Cardiac septum (tissue), 1 donor: ENCODE measurements around the gene MRGPRD. TPM values are rescaled to one million over a fixed set of nuclear protein-coding genes. Genes with fewer than 3 reads are reported as not detected.

Experiments
- DNase-seq: peaks from one replicate; pipeline ENCODE4 v3.0.0-alpha.2; 2020; ENCODE audit warnings: low spot score
- intact Hi-C: fragments of 100-400 bp; cut with DNase I; formaldehyde crosslinking; loops from one replicate; pipeline ENCODE4 v1.14.0; 2022
- total RNA-seq: library from RNA; stranded (reverse); fragmentation: NEBNext Ultra II Directional; extraction: Animal tissue kit (Norgen Biotek cat#: 25700); gene quantifications from one replicate; pipeline ENCODE4 v1.2.1, GENCODE V29; 2021
- donor health status: DM: no; HTN: no; CAD: no.

MRGPRD gene
- total RNA-seq, 1 donor from 2014 or later = not detected

DNA sequence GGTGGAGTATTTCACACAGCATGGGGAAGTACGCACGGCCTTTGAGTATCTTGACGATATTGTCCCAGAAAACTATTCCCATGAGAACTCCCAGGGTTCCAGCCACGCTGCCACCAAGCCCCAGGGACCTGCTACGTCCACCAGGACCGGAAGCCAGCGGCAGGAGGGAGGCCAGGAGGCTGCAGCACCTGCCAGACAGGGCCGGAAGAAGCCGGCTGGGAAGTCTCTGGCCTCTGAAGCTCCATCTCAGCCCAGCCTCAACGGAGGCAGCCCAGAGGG lies 44.5 kb downstream of the MRGPRD start:
- intact Hi-C loops = no loop called here
- DNase-seq = no peak

- no peak for DNase-seq
- intact Hi-C loops = no loop called here
Measured at GRCh38 chr11:68935516-68936357, 45.0 kb downstream of the MRGPRD start.

GRCh38 chr11:68935066-68935465 lies 45.7 kb downstream of the MRGPRD start:
- no peak for DNase-seq
- intact Hi-C loops = no loop called here

- DNase-seq = no peak
- intact Hi-C loops = no loop called here
Measured at GRCh38 chr11:68934666-68935065, 46.1 kb downstream of the MRGPRD start.

DNA sequence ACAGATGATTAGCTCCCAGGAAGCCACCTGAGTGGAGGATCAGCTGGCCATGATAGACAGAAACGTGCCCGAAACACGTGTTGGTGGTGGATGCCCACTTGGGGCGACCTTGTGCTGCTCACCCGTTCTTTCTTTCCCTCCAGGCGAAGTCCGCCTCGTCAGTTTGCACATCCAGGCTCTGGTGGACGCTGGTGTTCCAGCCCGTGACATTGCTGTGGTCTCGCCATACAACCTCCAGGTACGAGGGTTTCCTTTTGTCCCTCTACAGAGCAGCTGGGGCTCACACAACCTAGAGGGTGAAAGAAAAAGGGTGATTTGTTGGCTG lies 46.5 kb downstream of the MRGPRD start:
- intact Hi-C loops = no loop called here
- DNase-seq = no peak

DNA sequence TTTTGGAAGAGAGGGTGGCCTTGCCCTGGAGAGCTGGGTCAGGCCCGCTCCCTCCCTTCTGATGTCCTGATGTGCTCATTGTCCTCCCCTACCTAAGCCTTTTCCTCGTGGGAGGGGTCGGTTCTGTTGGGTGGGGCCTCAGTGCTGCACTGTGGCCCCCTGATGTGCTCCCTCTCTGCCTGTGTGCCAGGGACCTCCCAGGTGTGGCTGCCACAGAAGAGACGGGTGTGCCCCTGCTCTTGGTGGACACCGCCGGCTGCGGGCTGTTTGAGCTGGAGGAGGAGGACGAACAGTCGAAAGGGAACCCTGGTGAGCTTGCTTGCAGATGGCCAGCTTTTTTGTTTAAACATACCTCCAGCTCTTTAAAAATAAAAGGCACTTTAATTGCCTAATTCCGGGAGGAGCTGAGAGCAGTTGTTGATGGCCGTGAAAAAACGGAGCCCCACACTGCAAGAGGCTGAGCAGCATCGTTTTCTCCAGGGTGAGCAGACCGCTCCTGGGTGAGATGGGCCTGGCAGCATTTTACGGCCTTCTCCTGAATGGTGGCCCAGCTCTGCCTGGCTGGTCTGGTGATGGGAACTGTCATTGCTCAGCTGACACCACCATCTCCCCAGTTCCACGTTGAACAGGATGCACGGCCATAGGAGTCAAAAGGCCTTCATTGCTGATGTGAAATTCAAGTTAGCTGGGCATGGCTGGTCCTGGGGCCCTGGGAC lies 47.0 kb downstream of the MRGPRD start:
- DNase-seq = no peak
- intact Hi-C loops = no loop called here

DNA sequence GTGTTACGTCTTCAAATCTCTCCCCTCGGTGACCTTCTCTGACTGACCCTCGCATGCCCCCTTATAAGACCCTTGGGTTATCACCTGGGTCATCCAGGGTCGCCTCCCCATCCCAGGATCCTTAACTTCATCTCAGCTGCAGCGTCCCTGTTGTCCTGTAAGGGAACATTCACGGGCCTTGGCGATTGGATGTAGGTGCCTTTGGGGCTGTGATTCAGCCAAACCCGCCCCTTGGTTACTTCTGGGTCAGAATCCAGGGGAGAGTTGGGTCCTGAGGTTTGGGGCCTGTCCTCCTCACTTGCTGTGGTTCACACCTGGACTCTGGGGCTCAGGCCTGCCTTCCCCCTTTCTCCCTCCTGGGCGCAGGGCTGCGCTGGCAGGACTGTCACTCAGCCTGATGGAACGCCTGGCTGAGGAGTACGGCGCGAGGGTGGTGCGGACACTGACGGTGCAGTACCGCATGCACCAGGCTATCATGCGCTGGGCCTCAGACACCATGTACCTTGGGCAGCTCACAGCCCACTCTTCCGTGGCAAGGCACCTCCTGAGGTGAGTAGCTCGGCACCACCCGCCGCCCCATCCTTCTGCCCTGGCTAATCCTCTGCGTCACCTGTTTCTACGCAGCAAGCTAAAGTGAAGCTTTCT lies 47.7 kb downstream of the MRGPRD start:
- intact Hi-C loops = no loop called here
- no peak for DNase-seq

- DNase-seq = no peak
- intact Hi-C loops = no loop called here
Measured at GRCh38 chr11:68932358-68932757, 48.4 kb downstream of the MRGPRD start.

GRCh38 chr11:68931911-68932310 lies 48.9 kb downstream of the MRGPRD start:
- intact Hi-C loops = no loop called here
- no peak for DNase-seq

DNA sequence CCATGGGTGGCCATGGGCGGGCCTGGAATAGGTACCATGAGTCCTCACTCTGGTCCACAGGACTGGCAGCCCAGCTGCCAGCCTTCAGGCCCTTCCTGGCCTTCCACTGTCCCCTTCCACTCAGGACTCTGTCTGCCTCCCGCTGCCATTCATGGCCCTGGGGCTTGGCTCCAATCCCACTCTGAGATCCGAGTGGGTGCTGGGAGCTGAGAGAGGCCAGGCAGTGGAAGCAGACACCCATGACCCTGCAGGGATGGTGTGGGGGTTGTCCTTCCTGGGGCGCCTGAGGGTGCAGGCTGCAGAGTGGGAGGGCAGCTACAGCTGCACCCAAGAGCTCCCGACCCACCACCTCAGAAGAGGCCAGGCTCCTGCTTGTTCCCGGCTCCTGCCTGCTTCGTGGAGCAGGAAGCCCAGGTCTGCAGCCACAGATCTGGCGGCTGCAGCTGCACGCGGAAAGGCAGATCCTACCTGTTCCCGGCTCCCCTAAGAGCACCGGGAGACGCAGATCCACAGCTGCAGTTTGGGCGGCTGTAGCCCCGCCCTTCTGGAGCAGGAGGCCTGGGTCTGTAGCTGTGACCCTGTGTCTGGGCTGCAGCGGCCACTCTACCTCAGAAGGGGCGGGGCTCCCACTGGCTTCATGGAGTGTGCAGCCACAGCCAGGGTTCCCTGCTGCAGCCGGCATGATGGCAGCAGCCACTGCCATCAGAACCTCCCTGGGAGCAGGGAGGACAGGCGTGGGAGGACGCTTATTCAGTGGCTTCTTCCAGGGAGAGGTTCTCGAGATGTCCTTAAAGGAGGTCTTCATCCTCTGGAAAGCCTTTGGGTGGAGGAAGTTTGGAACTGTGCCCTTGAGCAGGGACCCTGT lies 49.6 kb downstream of the MRGPRD start:
- intact Hi-C loops = no loop called here
- DNase-seq = no peak

Other genes with a start within 250 kb of the MRGPRD start
- gene TESMIN, start 229.5 kb downstream of the MRGPRD start, total RNA-seq = 0.46 TPM
- 37.6 TPM for gene CPT1A, start 139.1 kb downstream of the MRGPRD start, total RNA-seq
- 58.0 TPM for gene MRPL21, start 77.2 kb downstream of the MRGPRD start, total RNA-seq
- 12.3 TPM for gene IGHMBP2, start 77.1 kb downstream of the MRGPRD start, total RNA-seq
- 2.3 TPM for gene MRGPRF, start 32.3 kb upstream of the MRGPRD start, total RNA-seq
- gene TPCN2, start 67.9 kb upstream of the MRGPRD start, total RNA-seq = 12.5 TPM
- gene SMIM38, start 174.9 kb upstream of the MRGPRD start, total RNA-seq = 0.19 TPM